Activated CD8-positive, alpha-beta memory T cell treated with anti-CD3 and anti-CD28 coated beads for 48 hours (primary cell): ENCODE measurements around the gene EIF5A2.
A peak's percentile ranks its signal among the peaks of the same experiment; 100 is the strongest.
"Not testable (repeated sequence)": the region's sequence is repeated elsewhere in the genome, so short reads cannot be mapped to it uniquely, and the experiment has no call there.

Source experiments
- DNase-seq, 3 experiments: peaks; one replicate each; pipeline ENCODE4 v3.0.0-alpha.2; 2020; ENCODE audit warnings: low read depth in 2 of 3, low spot score in 2 of 3

EIF5A2 gene

GRCh38 chr3:170908235-170909116 lies at the start of gene EIF5A2:
Gene EIF5A2 (minus strand): TSS chr3:170908637. CDS start chr3:170907806, 831 bp downstream.
- DNase-seq, result peak; percentile 78 to 87 (median 83)

GRCh38 chr3:170956647-170957046 lies 48.2 kb upstream of the EIF5A2 start:
- DNase-seq, result no peak

- DNase-seq, result no peak
These were observed 45.3 kb upstream of the EIF5A2 start for GRCh38 chr3:170953736-170954135.

DNA sequence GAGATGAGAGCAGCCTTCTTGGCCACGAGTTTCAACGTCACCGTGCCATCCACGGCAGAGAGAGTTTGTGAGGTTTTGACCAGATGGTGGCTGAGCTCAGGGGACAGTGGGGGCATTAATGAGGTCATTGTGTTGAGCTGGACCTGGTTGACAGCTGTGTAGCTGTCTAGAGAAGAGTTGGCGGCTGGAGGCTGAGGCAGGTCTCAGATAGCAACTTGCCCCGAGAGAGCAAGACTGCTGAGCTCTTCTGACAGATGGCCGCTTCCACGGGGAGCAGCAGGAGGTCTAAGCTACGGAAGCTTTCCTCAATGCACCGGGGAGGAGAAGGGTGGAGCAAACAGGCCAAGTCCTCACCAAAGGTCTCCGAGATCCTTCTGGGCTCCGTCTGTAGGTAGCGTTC lies 44.8 kb upstream of the EIF5A2 start:
- DNase-seq, result no peak

- DNase-seq, result no peak
These were observed 40.8 kb upstream of the EIF5A2 start for GRCh38 chr3:170949211-170949610.

DNA sequence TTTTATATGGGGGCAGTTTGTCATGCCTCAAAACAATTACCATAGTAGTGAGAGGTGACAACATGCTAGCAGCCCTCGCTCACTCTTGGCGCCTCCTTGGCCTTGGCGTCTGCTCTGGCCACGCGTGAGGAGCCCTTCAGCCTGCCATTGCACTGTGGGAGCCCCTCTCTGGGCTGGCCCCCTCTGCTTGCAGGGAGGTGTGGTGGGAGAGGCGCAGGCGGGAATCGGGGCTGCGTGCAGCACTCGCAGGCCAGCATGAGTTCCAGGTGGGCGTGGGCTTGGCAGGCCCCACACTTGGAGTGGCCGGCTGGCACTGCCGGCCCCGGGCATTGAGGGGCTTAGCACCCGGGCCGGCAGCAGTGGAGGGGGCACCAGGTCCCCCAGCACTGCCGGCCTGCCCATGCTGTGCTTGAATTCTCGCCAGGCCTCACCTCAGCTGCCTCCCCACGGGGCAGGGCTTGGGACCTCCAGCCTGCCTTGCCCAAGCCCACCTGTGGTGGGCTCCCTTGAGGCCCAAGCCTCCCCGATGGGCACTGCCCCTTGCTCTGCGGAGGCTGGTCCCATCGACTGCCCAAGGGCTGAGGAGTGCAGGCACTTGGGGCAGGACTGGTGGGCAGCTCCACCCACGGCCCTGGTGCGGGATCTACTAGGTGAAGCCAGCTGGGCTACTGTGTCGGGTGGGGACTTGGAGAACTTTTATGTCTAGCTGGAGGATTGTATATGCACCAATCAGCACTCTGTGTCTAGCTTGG lies 38.8 kb upstream of the EIF5A2 start:
- no peak for DNase-seq

DNA sequence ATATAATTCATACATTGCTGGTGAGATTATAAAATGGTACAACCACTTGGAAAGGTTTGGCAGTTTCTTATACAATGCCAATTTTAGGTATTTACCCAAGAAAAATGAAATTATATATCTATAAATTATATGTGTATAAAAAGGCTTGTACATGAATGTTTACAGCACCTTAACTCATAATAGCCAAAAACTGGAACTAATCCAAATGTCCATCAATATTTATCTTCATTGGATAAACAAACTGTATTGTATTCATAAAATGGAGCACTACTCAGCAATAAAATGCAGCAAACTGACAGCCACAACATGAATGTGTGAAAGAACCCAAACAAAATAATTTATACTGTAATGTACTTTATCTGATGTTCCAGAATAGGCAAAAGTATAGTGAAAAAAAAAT lies 33.6 kb upstream of the EIF5A2 start:
- DNase-seq, result no peak

GRCh38 chr3:170941551-170941950 lies 33.1 kb upstream of the EIF5A2 start:
- no peak for DNase-seq

- DNase-seq, result not testable (repeated sequence)
These were observed 24.6 kb upstream of the EIF5A2 start for GRCh38 chr3:170933039-170933438.

DNA sequence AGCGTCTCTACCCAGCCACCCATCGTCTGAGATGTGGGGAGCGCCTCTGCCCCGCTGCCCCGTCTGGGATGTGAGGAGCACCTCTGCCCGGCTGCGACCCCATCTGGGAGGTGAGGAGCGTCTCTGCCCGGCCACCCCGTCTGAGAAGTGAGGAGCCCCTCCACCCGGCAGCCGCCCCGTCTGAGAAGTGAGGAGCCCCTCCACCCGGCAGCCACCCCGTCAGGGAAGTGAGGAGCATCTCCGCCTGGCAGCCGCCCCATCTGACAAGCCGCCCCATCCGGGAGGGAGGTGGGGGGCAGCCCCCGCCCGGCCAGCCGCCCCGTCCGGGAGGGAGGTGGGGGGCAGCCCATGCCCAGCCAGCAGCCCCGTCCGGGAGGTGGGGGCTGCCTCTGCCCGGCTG lies 15.1 kb upstream of the EIF5A2 start:
- DNase-seq, result not testable (repeated sequence)

- DNase-seq, result no peak
These were observed 10.3 kb upstream of the EIF5A2 start for GRCh38 chr3:170918715-170919114.

DNA sequence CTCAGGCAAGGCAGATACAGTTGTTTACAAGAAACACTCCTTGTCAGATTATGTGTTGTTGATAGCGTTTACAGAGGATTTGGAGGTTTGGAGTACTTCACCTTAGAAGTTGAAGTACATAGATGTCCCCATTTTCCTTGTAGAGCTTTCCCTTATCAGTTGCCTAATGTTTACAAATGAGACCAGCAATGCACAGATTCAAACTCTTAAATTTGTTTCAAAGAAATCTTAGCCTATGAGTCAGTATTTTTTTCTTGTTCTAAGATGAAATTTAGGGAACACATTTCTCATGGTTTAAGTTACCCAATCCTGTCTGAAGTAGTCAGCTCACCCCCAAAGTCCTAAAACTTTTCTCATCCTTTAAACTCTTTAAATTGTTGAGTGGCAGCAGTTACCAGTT lies 6.3 kb upstream of the EIF5A2 start:
- DNase-seq, result no peak

GRCh38 chr3:170914212-170914611 lies 5.8 kb upstream of the EIF5A2 start:
- no peak for DNase-seq

DNA sequence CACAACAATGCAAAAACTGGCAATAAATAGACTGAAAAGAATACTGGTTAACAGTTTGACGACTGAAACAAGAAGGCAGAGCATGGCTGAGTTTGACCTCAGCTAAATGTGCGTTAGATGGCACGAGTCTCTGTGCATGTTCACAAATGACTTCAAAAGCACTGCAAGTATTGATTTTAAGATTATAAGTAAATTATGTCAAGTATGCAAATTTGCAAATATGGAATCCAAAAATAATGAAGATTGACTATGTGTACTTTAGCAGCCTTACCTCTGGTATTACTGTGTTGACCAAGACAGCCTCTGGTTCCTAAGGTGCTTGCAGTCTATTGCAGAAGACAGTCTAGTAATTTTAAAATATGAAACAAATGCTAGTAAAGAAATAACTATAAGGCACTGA lies 2.6 kb upstream of the EIF5A2 start:
- no peak for DNase-seq

- no peak for DNase-seq
These were observed 2.1 kb upstream of the EIF5A2 start for GRCh38 chr3:170910542-170910941.

GRCh38 chr3:170909129-170909903 lies 879 bp upstream of the EIF5A2 start:
- no peak for DNase-seq

DNA sequence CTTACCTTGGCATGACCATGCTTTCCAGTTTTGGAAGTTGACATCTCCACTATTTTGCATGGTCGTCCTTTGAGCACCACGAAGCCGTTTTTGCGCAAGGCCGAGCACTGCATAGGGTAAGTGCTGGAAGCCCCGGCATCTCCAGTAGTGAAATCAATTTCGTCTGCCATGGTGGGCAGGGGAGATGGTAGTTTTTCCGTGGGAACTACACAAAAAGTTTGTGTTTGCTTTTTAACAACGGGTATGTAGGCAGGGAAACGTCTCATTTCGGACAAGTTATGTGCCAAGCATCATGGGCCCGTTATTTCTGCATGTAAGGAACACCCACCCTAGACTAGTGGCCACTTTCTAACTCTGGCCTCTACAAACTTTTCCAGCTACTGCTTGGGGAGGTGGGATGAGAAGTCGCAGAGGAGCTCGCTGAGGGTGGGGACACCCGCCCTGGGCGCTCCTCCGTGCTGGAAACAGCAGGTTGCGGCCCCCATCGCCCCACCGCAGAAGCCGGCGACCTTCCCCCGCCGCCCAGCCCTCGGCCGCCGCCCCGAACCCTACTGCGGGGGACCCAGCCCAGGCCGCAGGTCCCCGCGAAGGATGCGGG lies 701 bp downstream of the EIF5A2 start:
- DNase-seq, result peak in 2 of 3 experiments; percentile 1 to 2

- no peak for DNase-seq
These were observed 2.6 kb downstream of the EIF5A2 start for GRCh38 chr3:170905862-170906261.

DNA sequence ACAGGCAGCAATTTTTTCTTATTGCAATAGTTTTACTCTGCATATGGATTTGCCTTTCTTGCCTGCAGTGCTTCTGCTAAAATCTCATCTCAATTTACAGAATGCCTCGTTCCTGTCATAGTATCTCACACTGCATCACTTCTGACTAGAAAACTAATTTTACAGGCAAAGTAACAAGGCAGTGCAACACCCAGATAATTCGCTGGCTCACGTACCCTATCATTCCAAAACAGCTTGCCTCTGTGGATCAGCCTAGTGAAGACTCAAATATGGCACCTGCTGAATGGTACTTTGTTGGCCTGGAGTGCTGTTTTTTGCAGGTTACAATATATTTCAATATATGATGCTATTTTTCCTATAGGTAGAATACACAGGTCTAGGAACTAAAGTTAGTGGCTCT lies 5.3 kb downstream of the EIF5A2 start:
- DNase-seq, result no peak

- DNase-seq, result no peak
These were observed 9.0 kb downstream of the EIF5A2 start for GRCh38 chr3:170899455-170899854.

GRCh38 chr3:170897978-170898377 lies 10.5 kb downstream of the EIF5A2 start:
- DNase-seq, result no peak
